ENCODE measurements around the gene BORCS8. TPM values are rescaled to one million over a fixed set of nuclear protein-coding genes. Genes with fewer than 3 reads are reported as not detected.

Gene BORCS8
- polyA plus RNA-seq, 2 of the 4 experiments (the other 2 are of a cell fraction) = 9.1 to 10.6 TPM

DNA sequence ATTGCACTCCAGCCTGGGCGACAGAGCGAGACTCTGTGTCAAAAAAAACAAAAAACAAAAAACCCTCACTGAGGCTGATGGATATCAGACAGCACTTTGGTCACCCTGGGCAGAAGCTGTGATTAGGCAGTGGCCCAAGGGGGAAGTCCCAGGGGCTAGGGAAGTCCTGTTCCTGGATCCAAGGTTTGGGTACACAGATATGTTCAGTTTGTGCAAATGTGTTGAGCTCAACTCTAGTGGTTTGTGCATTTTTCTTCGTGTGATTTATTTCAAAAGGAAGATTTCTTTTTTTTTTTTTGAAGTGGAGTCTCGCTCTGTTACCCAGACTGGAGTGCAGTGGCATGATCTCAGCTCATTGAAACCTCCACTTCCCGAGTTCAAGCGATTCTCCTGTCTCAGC lies 34.1 kb downstream of the BORCS8 start:
- Histone ChIP-seq H3K9me3 (no peaks in the 10 kb centered on the region), H3K4me1 (no peaks in the 10 kb centered on the region), H3K27ac (no peak overlapping the region), H3K4me3 (no peak overlapping the region), H3K4me2 (no peak overlapping the region)
- no peak for FAIRE-seq
- DNase-seq (ENCODE audit: low read depth in 1 of 2, low spot score in 1 of 2) = no peak
- ChIA-PET CTCF (interaction anchor here (1.3 to 2.9 kb wide), 3 partner anchors 10 to 18 kb away, joined by 3 to 21 read pairs (median 8); no protein-coding TSS in a partner anchor), POLR2A (no interaction called here)
- WGBS (ENCODE audit: missing lambda C conversion rate) = 81% methylated on average over 6 of the region's 6 CpGs
- ATAC-seq = no peak
- TF ChIP-seq, protein P1, sequence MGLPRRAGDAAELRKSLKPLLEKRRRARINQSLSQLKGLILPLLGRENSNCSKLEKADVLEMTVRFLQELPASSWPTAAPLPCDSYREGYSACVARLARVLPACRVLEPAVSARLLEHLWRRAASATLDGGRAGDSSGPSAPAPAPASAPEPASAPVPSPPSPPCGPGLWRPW (IDR thresholded peaks at IDR 0.05) = no peak
- TF ChIP-seq BHLHE40 (IDR thresholded peaks at IDR 0.05; ENCODE audit: low read depth, low read length) (no peak), CHD4 (IDR thresholded peaks at IDR 0.05; ENCODE audit: borderline replicate concordance) (no peak), CEBPB (IDR thresholded peaks at IDR 0.05) (no peak), ESRRA (IDR thresholded peaks at IDR 0.05; ENCODE audit: borderline replicate concordance, low read length) (no peak), RARB (CRISPR knock-in tag; IDR thresholded peaks at IDR 0.05) (no peak), POLR2AphosphoS2 (conservative IDR thresholded peaks at IDR 0.05; ENCODE audit: low read length) (no peak), EHF (CRISPR knock-in tag; IDR thresholded peaks at IDR 0.05) (no peak), FOSL2 (IDR thresholded peaks at IDR 0.05) (no peak), FOSL2 (CRISPR knock-in tag; IDR thresholded peaks at IDR 0.05) (no peak)
- TF ChIP-seq, protein P2, sequence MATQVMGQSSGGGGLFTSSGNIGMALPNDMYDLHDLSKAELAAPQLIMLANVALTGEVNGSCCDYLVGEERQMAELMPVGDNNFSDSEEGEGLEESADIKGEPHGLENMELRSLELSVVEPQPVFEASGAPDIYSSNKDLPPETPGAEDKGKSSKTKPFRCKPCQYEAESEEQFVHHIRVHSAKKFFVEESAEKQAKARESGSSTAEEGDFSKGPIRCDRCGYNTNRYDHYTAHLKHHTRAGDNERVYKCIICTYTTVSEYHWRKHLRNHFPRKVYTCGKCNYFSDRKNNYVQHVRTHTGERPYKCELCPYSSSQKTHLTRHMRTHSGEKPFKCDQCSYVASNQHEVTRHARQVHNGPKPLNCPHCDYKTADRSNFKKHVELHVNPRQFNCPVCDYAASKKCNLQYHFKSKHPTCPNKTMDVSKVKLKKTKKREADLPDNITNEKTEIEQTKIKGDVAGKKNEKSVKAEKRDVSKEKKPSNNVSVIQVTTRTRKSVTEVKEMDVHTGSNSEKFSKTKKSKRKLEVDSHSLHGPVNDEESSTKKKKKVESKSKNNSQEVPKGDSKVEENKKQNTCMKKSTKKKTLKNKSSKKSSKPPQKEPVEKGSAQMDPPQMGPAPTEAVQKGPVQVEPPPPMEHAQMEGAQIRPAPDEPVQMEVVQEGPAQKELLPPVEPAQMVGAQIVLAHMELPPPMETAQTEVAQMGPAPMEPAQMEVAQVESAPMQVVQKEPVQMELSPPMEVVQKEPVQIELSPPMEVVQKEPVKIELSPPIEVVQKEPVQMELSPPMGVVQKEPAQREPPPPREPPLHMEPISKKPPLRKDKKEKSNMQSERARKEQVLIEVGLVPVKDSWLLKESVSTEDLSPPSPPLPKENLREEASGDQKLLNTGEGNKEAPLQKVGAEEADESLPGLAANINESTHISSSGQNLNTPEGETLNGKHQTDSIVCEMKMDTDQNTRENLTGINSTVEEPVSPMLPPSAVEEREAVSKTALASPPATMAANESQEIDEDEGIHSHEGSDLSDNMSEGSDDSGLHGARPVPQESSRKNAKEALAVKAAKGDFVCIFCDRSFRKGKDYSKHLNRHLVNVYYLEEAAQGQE (IDR thresholded peaks at IDR 0.05) = no peak

DNA sequence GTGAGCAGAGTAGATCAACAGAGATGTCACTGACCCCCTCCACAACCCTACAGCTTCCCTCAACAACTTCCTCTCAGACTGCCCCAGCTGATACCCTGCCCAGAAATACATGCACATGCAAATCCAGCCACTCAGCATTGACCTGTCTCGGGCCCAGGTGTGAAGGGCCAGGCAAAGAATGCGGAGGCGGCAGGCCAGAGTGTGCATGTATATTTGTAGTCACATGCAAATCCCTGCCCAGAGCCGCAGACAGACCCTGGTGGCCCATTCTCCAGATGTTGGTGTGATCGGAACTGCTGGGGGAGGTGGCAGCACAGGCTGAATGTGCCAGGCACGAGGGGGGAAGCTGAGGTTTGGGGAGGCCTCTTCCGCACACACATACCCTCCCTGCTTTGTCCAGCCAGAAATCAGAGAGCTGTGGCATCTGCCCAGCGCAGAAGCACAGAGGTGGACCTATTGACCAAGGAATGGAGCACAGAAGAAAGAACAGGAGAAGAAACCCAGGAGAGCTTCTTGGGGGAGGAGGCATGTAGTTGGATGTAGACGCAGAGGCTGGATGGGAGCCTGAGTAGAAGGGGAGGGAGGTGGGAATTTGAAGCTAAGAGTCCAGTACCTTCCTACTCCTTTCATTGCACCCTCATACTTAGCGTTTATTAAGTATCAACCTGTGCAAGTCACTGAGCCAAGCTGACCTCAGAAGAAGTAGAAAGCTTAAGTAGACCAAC lies 36.3 kb downstream of the BORCS8 start:
- 76% methylated on average over 8 of the region's 10 CpGs for WGBS (ENCODE audit: missing lambda C conversion rate)
- no peak for DNase-seq (ENCODE audit: low read depth in 1 of 2, low spot score in 1 of 2)
- FAIRE-seq = no peak
- H3K27ac ChIP-seq = no peak overlapping the region
- ATAC-seq = no peak
- H3K9me3 ChIP-seq = no peaks in the 10 kb centered on the region
- no peak overlapping the region for H3K4me3 ChIP-seq
- POLR2A ChIA-PET = no interaction called here
- H3K4me1 ChIP-seq = no peaks in the 10 kb centered on the region
- TF ChIP-seq, protein P3, sequence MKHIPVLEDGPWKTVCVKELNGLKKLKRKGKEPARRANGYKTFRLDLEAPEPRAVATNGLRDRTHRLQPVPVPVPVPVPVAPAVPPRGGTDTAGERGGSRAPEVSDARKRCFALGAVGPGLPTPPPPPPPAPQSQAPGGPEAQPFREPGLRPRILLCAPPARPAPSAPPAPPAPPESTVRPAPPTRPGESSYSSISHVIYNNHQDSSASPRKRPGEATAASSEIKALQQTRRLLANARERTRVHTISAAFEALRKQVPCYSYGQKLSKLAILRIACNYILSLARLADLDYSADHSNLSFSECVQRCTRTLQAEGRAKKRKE (CRISPR knock-in tag; IDR thresholded peaks at IDR 0.05; ENCODE audit: low read depth) = no peak
- TF ChIP-seq ZFP36 (IDR thresholded peaks at IDR 0.05; ENCODE audit: borderline replicate concordance, partially characterized antibody) = peak; percentile 58
- no peak overlapping the region for H3K4me2 ChIP-seq
- CTCF ChIA-PET = interaction anchor here (0.8 to 2.9 kb wide), 7 partner anchors 10 to 70 kb away, joined by 3 to 21 read pairs (median 4); no protein-coding TSS in a partner anchor

DNA sequence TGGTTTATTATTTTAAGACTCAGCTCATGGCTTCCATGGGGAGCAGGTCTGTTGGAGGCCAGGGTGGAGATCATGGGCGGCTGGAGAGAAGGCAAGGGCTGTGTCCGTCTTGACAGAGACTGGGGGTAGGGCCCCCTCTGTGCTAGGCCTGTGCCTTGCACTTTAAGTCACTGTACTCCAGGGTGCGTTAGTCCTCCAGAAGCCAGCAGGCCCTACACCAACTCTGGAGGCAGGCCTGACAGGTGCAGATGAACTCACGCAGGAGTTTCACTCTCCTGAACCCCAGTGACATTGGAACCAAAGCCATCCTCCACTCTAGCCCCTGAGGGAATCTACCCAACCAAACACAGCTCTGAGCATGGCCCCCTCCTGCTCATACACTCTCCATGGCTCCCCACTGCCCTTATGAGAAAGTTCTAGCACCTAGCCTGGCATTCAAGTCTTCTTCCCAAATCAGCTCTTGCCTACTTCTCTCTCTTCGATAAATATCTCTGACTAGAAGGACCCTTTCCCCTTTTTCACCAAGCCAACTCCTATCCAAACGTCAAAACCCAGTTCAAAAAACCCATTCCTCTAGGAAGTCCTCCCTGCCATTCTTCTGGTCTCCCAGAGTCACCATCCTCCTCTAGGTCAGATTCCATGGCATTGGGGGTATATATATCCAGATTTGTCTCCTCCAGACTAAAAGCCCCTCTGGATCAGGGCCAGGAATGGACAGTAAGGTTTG lies 37.0 kb downstream of the BORCS8 start:
- no peak overlapping the region for H3K4me3 ChIP-seq
- DNase-seq (ENCODE audit: low read depth in 1 of 2, low spot score in 1 of 2) (no peak), ATAC-seq (no peak), FAIRE-seq (no peak)
- CTCF ChIA-PET = interaction anchor here (0.9 to 2.7 kb wide), 7 partner anchors 9 to 188 kb away, joined by 3 to 11 read pairs (median 4); no protein-coding TSS in a partner anchor
- H3K4me2 ChIP-seq = no peak overlapping the region
- WGBS (ENCODE audit: missing lambda C conversion rate) = 96% methylated on average over 3 of the region's 6 CpGs
- no peaks in the 10 kb centered on the region for H3K4me1 ChIP-seq
- POLR2A ChIA-PET = no interaction called here
- no peak overlapping the region for H3K27ac ChIP-seq
- no peaks in the 10 kb centered on the region for H3K9me3 ChIP-seq
- TF ChIP-seq BHLHE40 (IDR thresholded peaks at IDR 0.05; ENCODE audit: low read depth, low read length) = no peak
- no peak for TF ChIP-seq RFX5 (IDR thresholded peaks at IDR 0.05)
- TF ChIP-seq, protein P4, sequence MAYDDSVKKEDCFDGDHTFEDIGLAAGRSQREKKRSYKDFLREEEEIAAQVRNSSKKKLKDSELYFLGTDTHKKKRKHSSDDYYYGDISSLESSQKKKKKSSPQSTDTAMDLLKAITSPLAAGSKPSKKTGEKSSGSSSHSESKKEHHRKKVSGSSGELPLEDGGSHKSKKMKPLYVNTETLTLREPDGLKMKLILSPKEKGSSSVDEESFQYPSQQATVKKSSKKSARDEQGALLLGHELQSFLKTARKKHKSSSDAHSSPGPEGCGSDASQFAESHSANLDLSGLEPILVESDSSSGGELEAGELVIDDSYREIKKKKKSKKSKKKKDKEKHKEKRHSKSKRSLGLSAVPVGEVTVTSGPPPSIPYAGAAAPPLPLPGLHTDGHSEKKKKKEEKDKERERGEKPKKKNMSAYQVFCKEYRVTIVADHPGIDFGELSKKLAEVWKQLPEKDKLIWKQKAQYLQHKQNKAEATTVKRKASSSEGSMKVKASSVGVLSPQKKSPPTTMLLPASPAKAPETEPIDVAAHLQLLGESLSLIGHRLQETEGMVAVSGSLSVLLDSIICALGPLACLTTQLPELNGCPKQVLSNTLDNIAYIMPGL (CRISPR knock-in tag; IDR thresholded peaks at IDR 0.05; ENCODE audit: borderline replicate concordance) = no peak
- no peak for TF ChIP-seq KDM5A (IDR thresholded peaks at IDR 0.05)
- no peak for TF ChIP-seq RCOR1 (IDR thresholded peaks at IDR 0.05; ENCODE audit: low read depth, low read length)
- no peak for TF ChIP-seq POLR2AphosphoS2 (conservative IDR thresholded peaks at IDR 0.05; ENCODE audit: low read length)
- no peak for TF ChIP-seq RAD21 (conservative IDR thresholded peaks at IDR 0.05 in 1 of 2, IDR thresholded peaks at IDR 0.05 in 1 of 2)
- TF ChIP-seq JUN (IDR thresholded peaks at IDR 0.05) = no peak
- no peak for TF ChIP-seq ZNF302 (CRISPR knock-in tag; IDR thresholded peaks at IDR 0.05)
- TF ChIP-seq, protein P3 (CRISPR knock-in tag; IDR thresholded peaks at IDR 0.05; ENCODE audit: low read depth) = no peak
- no peak for TF ChIP-seq ZFP36 (IDR thresholded peaks at IDR 0.05; ENCODE audit: borderline replicate concordance, partially characterized antibody)
- no peak for TF ChIP-seq SMC3 (IDR thresholded peaks at IDR 0.05)
- no peak for TF ChIP-seq NPAS2 (CRISPR knock-in tag; IDR thresholded peaks at IDR 0.05; ENCODE audit: borderline replicate concordance)
- no peak for TF ChIP-seq CBX8 (IDR thresholded peaks at IDR 0.05)
- no peak for TF ChIP-seq HOXB13 (CRISPR knock-in tag; IDR thresholded peaks at IDR 0.05; ENCODE audit: low read depth)

Measured in A549 (cell line).